A172 (cell line): ENCODE data around the gene TSPAN11. TPM values are rescaled to one million over a fixed set of nuclear protein-coding genes. Genes with fewer than 3 reads are reported as not detected.

Experiments used
- DNase-seq: peaks from one replicate; pipeline ENCODE4 v3.0.0-alpha.2; 2015; ENCODE audit warnings: low spot score
- total RNA-seq: library from RNA; depleted of rRNA; stranded (reverse); fragments of >200 nt; shearing (Covaris generic); gene quantifications from 2 replicates; pipeline ENCODE4 v1.2.3, GENCODE V29; 2014

TSPAN11 gene
- total RNA-seq, 1 experiment from 2014 or later: not detected

DNA sequence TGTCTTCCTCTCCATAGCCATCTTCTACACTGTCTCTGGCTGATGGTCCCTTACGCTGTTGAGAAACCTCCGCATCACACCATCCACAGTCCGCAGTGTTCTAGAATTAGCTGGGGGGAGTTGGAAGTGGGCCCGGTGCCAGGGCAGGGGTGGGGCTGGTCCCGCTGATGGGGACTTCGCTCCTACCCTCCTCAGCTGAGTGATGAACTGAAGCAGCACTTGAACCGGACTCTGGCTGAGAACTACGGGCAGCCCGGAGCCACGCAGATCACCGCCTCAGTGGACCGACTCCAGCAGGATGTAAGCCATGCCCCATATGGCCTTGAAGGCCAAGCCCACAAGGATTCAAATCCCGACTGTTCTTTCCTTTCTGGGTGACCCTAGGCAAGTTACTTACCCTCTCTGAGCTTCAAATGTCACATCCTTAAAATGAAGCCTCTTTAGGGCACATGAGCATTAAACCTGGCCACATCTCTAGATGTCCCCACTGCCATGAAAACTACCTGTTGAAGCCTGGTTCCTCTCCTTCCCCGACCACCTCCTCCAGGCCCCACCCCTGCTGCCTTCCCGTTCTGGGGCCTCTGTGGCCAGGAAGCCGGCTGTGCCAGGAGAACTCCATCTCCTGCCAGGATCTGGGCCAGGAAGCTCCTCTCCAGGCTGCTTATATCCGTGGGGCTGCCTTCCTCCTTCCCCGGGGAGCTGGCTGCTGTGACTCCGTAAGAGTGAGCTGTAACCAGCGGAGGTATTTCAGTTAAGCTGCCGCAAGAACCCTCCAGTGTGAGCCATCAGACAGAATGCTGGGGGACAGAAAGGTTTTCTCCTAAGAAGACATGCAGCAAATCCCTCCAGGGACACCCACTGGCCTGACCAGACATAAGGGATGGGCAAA, 53.1 kb downstream of the TSPAN11 start:
- no peak for DNase-seq

DNA sequence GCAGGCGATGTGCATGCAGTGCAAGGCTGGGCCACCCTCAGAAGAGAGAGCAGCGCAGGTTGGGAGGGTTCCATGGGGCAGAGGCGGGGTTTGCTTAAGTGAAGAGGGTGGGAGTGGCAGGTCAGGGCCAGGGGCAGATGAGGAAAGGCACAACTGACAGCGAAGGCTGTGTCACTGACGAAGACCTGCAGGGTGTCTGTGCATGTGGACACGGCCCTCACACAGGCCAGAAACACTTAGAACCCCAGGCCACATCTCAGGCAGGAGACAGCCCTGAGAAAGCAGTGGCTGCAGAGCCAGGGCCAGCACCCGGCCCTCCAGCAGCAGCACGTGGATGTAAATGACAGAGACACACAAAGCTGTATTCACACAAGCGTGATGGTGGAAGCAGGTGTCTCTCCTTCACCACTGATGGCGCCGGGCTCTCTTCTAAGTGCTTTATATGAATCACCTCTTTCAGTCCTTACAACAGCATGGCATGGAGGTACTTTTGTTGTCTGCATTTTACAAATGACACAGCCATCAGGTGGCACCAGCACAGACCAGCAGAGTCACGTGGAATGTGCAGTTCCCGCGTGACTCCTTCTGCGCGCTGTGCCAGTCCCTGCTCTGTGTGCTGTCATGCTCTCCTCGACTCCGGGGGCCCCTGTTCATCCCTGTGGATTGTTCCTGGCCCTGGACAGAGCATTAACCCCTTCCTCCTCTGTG, 54.6 kb downstream of the TSPAN11 start:
- DNase-seq: no peak

DNA sequence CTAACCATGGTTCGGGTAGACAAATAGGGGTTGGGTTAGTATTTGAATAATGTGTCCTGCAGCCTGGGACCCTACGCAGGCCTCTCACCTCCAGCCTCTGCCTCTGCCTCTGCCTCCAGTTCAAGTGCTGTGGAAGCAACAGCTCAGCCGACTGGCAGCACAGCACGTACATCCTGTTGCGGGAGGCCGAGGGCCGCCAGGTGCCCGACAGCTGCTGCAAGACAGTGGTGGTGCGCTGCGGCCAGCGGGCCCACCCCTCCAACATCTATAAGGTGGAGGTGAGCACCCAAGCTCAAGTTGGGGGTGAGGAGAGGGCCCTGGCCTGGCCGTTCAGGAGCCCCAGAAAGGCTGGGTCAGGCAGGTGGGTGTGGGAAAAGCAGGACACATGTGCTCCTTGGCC, 55.9 kb downstream of the TSPAN11 start:
- no peak for DNase-seq

DNA sequence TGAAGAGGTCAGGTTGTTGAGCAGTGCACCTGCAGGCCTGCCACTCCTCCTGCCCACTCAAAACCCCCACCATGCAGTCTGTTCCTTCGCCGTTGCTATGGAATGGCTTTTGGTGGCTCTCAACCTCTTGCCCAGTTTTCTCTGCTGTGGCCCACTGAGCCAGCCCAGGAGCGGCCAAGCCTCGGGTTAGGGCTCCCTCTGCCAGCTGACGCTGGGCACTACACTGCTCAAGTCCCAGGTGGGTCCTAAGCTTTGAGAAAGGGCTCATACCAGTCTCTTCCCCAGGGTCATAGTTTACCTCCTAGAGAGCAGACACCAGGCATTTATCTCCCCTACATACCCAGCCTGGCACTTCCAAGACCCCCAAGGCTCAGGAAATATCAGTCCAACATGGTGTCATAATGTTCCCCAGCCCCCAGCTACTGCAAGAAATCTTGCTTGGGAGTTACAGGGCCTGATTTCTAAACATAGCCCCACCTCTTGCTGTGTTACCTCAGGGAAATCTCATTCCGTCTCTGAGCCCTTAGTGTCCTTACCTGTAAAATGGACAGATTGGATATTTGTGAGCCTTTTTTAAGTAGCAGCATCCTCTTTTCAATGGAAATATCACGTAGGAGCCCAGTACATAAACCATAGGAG, 59.4 kb downstream of the TSPAN11 start:
- no peak for DNase-seq

DNA sequence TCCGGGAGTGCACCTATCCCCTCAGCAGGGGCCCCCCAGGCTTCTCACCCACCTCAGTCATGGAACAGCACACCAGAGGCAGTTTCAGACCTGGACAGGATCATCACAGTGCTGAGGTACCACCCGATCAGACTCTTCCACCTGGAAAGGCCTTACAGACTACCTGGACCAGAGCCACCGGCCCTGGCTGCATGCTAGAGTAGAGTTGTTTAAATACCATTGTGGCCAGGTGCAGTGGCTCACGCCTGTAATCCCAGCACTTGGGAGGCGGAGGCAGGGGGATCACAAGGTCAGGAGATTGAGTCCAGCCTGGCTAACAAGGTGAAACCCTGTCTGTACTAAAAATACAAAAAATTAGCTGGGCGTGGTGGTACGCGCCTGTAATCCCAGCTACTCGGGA, 61.5 kb downstream of the TSPAN11 start:
- no peak for DNase-seq

DNA sequence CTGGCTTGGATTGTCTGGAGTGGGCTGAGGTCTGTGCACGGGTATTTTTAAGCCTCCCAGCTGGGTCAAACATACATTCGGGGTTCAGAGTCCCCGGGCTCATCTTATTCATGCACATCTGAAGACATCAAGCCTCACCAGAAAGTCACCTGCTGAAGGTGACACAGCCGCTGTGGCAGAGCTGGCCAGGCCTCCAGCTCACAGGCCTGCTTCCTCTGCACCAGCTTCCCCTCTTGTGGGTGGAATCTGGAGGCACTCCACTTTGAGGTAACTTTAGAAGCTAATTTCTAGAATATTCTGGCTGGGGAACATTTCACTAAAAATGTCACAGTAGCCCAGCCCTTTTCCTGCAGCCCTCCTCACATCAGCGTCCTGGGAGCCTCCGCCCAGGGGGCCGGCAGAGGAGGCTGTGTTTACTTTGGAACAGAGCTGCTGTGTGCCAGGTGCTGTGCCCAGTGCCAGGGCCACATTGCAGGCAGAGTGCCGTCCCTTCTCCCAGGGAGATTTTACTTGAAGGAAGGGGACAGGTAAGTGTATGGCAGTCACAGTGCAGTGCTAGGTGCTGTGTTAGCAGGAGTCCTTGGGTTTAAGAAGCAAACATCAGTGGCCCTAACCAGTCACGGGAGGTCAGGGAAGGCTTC, 62.2 kb downstream of the TSPAN11 start:
- no peak for DNase-seq

DNA sequence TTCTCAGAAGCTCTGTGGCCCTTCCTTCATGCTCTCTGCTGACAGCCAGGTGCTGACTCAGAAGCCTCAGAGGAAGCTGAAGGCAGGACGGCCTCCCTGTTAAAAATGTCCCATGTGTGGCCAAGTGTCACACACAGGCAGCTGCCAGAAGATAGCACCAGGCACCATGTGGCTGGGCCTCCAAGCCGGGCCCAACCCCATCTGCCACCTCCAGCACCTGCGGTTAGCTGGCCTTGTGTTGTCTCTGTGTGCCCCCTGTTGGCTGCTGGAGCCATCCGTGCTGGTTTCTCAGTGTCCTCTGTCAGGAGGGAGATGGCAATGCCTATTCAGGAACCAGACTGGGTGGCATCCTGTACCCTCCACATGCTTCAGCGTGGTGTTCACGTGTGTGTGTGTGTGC, 63.2 kb downstream of the TSPAN11 start:
- DNase-seq: no peak

DNA sequence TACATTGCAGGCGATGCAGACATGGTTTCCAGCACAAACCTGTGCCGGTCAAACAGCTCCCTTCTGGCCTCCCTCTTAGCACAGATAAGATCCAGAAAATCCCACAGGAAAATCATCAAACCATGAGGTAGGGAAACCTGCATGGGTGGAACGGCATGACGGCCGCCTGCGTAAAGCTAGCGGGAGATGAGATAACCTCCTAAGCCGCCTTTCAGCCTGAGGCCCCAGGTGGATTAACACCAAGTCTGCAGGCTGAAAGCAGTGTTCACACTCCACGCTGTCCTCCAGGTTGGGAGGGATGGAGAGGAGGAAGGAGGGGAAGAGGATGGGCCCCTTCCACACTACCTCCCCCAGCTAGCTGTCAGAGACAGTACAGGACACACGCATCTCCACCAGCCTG, 63.8 kb downstream of the TSPAN11 start:
- no peak for DNase-seq

DNA sequence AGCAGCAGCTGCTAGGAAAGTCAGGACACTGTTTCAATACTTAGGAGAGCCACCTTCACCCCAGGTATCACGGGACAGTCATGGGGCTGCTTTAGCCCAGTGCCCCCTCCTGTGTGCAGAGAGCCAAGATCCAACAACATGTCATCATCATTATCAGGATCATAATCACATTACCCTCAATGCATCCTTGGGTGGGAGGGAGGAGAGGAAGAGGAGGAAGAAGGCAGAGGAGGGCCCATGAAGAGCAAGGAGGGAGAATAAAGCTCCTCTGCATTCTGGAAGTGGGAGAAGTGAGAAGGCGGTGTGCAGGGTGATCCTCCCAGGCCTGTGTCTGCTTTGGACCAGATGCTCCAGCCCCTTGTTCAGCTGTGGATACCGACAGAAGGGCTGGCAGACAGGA, 64.2 kb downstream of the TSPAN11 start:
- DNase-seq: no peak

DNA sequence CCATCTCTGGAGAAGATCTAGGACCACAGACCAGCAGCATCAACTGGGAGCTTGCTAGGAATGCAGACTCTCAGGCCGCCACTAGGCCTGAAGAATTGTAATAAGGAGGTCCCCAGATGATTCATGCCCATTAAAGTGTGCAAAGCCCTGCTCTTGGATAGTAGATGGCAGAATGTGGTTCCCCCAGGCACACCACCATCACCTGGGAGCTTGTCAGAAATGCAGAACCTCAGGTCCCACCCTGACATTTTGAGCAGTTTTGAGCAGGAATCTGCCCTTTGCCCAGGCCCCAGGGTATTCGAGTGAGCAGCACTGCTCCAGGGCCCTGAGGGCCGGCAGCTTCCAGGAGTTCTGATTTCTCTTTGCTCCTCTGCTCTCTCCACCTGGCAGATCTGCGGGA, 64.9 kb downstream of the TSPAN11 start:
- no peak for DNase-seq

DNA sequence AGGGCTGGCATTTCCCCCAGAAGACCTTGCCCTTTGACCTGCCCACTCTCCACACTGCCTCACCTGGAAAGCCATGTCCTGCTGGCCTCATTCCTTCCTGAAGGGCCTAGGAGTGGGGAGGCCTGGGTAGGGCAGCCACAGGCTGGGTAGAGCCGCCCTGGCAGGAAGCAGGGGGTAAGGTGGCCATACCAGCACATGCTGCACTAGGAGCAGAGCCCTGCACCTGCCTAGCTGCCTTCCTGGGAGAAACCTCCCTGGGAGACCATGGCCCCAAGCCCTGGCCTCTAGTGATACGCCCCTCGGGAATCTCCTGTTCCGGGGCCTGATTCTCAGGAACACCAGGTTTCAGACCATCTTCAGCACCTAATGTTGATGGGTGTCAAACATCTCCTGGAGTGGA, 65.8 kb downstream of the TSPAN11 start:
- DNase-seq: no peak

DNA sequence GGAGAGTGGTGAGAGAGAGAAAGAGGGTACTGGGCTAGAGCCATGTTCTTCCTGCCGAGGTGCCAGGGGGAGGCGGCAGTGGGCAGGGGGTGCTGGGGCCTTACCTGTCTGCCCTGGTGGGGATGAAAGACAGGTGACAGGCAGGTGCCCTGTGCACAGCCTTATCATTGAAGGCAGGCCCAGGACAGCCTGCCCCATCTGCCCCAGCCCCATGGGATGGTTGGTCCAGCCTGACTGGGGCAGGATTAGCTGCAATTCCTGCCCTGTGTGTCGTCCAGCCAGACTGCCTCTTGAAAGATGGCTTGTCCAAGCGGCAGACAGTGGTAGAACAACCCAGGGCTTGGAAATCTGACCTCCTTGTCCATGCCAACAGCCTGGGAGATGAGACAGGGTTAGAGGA, 67.2 kb downstream of the TSPAN11 start:
- DNase-seq: no peak

DNA sequence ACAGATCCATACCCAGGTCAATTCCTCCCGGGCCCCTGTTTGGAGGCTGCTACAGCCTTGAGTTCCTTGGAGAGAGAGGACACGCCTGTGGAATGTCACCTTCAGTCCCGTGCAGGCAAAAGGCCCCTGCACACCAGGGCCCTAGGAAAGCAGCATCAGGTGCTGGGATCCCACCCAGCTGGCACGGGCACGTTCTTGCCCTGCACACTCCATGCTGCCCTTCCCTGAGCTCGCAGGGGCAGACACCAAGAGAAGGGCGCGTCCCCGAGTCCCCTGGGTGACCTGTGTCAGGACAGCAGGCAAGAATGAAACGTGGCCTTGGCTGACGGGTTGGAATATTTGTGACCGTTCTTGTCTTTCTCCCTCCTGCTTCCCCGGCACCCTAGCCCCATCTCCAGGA, 67.7 kb downstream of the TSPAN11 start:
- no peak for DNase-seq

DNA sequence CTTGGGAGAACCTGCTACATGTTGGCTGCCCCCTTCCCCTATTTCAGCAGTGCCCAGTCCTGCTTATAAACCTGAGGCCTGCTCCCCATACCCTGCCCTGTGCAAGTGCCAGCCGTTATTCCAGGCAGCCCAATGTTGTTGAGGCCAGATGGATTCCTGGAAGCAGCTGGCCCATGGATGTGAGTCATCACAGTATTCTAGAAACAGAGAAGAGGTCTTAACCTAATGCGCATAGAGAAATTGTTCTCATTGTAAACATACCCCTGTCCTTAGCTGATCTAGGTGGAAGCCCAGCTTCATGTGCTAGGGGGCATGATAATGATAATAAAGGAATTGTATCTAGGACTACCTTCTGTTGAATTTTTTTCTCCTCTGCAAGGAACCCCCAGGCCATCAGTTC, 69.7 kb downstream of the TSPAN11 start:
- no peak for DNase-seq

DNA sequence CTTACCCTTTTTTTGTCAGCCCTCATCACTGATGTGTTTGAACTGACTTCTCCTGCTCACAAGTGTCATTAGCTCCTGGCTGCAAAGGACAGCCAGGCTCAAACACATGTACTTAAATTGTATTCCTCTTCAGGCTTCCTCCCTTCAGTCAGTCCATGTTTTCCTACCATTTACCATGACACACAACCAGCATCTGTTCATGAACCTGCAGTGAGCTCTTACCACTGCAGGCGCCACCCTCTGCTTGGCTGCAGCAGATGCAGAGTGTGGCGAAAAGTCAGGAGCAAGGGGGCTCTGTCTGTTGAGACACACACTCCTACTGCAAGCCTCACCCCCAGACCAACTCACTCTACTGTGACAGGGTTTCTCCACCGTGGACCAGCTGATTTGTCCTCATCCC, 70.2 kb downstream of the TSPAN11 start:
- DNase-seq: no peak

DNA sequence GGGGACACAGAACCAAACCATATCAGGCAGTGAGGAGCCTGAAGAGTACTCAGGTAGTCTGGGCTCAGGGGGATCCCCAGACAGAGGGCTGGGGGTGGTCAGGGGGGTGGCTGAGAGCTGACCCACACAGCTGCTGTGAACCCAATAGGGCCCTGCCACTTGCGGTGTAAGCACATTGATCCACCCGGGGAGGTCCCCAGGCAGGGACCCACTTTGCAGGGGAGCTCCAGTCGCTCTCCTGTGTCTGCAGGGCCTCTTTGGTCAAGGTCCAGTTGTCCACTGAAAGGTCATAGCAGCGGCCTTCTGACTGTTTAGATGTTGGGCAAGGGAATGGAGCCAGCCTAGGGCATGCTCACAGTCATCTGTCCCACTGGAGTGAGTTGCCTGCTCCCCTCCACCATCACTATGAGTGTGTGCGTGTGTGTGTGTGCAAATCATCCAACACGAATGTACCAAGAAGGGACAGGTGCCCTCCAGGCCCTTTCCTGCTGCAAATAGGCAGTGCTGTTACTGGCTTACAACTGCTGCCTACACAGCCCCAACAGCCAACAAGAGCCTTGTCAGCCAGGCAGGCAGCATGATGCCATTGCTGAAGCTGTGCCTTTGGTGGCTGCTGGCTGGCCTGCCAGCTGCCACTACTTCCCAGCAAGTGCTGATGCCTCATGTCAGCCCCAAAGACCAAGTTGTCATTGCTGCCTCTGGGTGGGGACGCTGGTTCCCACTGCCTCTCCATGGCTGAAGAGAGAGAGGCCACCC, 71.3 kb downstream of the TSPAN11 start:
- no peak for DNase-seq

DNA sequence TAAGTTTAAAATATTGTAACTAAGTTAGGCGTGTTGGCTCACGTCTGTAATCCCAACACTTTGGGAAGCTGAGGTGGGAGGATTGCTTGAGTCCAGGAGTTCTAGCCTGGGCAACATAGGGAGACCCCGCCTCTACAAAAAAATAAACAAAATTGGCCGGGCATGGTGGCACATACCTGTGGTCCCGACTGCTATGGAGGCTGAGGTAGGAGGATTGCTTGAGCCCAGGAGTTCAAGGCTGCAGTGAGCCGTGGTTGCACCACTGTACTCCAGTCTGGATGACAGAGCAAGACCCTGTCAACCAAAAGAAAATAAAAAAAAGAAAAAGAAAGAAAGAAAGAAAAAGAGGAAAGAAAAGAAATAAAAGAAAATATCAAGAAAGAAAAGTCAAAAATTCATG, 72.5 kb downstream of the TSPAN11 start:
- DNase-seq: no peak

DNA sequence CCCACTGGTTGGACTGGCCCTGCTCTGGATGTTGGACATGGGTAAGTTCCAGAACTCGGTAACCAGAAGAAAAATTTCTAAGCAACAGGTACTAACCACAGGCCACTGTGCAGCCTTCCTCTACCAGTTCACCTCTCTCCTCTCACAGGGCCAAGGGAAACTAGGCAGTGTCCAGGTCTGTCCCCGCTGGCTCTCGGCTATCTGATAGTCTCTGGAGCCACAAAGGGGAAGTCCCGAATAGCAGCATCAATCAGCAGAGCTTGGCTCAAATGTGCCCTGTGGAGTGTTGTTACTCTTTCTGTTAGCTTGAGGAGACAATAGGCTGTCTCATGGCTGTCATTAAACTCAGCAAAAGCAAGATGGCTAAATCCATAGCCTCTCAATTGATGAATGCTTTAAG, 73.2 kb downstream of the TSPAN11 start:
- DNase-seq: no peak

DNA sequence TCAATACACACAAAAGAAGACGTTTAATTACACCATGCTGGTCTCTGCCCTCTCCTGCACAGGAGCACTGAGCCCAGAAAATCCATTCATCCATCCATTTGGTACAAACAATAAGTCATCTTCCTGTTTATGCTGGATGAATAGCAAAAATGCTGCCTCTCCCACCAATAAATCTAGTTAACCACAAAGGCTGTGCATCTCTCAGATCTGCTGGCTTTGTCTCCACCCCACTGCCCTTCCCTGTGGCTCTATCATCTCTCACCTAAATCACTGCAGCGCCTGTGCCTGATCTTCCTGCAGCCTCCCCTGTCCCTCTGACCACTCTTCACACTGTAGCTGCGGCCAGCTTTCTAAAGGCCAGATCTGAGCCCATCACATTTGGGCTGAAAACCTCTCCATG, 74.2 kb downstream of the TSPAN11 start:
- DNase-seq: peak; percentile 91

DNA sequence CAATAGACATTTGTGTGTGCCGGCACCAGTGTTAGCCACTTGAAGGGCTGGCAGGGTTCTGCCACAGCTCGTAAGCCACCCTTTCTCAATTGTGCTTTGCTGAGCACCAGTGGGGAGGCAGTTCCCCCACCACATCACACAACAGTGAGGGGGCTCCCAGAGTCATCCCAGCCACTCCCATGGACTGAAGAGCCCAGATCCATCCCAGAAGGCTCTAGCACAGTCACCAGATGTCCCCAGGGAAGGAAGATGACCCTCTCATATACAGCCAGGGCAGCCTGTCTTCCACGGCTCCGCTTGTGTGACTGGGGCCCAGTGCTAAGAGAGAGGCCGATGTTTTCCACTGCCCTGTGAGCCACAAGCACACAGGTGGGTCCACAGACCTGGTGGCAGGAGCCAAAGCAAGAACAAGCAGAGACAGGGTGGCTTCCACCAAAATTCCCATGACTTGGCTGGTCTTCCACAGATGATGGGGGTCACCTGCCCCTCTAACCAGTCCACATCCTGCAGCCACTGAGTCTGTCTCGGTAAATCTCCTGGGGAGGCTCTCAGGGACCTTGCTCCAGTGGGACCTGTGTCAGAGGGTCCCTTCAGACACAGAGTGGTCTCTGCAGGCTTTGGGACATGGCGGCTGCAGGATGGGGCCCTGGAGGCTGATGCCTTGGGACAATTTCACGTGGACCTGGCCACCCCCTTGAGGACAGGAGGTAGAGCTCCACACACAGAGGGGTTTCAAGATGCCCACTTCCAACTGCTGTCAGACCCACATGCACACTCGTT, 75.2 kb downstream of the TSPAN11 start:
- DNase-seq: no peak

DNA sequence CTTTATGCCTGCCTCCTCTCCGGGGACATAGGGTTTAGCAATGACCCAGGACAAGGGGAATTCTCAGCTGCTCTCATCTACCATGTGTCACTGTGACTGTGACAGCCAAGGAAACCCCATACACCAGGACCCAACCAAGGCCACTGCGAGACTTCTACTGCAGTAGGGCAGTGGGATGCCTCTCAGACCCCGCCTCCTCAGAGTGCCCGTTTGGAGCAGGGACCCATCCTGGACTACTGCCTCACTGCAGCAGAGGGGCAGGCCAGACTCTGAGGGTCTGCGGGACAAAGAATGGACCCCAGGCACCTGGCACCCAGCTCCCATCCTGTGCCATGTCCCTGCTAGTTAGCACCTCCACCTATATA, 75.8 kb downstream of the TSPAN11 start:
- no peak for DNase-seq
